A549 treated with Mapracorat at 1 μM for 4 hours (cell line): Measurements from ENCODE around the gene DNAH9. TPM values are rescaled to one million over a fixed set of nuclear protein-coding genes. Genes with fewer than 3 reads are reported as not detected.

Experiments used
- total RNA-seq: library from RNA; stranded (reverse); fragments of 200-300 nt; extraction: Qiagen RNA extraction; gene quantifications from 5 replicates; pipeline ENCODE4 v1.2.3, GENCODE V29; 2022

Gene DNAH9, protein sequence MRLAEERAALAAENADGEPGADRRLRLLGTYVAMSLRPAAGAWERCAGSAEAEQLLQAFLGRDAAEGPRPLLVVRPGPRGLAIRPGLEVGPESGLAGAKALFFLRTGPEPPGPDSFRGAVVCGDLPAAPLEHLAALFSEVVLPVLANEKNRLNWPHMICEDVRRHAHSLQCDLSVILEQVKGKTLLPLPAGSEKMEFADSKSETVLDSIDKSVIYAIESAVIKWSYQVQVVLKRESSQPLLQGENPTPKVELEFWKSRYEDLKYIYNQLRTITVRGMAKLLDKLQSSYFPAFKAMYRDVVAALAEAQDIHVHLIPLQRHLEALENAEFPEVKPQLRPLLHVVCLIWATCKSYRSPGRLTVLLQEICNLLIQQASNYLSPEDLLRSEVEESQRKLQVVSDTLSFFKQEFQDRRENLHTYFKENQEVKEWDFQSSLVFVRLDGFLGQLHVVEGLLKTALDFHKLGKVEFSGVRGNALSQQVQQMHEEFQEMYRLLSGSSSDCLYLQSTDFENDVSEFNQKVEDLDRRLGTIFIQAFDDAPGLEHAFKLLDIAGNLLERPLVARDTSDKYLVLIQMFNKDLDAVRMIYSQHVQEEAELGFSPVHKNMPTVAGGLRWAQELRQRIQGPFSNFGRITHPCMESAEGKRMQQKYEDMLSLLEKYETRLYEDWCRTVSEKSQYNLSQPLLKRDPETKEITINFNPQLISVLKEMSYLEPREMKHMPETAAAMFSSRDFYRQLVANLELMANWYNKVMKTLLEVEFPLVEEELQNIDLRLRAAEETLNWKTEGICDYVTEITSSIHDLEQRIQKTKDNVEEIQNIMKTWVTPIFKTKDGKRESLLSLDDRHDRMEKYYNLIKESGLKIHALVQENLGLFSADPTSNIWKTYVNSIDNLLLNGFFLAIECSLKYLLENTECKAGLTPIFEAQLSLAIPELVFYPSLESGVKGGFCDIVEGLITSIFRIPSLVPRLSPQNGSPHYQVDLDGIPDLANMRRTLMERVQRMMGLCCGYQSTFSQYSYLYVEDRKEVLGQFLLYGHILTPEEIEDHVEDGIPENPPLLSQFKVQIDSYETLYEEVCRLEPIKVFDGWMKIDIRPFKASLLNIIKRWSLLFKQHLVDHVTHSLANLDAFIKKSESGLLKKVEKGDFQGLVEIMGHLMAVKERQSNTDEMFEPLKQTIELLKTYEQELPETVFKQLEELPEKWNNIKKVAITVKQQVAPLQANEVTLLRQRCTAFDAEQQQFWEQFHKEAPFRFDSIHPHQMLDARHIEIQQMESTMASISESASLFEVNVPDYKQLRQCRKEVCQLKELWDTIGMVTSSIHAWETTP (N-terminal part only)
- total RNA-seq: 0.01 TPM in 1 of 5 replicates, not detected in the others

DNA sequence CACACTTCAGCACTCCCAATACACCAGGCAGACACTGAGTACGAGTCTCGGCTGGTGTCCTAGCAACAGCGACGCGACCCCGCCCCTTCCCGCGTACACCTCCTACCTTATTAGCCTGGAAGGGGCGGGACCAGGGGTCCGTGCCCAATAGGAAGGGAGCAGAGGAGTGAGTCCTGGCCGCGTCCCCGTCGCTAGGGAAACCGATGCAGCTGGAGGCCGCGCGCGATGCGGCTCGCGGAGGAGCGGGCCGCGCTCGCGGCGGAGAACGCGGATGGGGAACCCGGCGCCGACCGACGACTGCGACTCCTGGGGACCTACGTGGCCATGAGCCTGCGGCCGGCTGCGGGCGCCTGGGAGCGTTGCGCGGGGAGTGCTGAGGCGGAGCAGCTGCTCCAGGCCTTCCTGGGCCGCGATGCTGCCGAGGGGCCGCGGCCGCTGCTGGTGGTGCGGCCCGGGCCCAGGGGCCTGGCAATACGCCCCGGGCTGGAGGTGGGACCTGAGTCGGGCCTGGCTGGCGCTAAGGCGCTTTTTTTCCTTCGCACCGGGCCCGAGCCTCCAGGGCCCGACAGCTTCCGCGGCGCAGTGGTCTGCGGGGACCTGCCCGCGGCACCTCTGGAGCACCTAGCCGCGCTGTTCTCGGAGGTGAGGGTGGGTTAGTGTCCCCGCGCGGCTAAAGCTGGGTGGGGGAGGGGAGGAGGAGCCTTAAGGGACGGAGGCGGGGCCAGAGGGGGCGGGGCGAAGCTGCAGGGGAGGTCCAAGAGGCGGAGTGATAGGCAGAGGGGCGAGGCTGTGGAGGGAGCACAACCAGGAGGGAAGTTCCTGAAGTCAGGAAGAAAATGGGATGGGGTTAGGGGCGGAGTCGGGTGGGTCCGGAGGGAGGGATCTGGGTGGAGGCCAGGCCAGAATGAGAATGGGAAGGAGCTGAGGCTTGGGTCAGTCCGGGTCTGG lies at the start of gene DNAH9:
TSS of gene DNAH9 (plus strand) at position 197 of the 948 bp plus-strand sequence. CDS start at position 226, 29 bp downstream.

DNA sequence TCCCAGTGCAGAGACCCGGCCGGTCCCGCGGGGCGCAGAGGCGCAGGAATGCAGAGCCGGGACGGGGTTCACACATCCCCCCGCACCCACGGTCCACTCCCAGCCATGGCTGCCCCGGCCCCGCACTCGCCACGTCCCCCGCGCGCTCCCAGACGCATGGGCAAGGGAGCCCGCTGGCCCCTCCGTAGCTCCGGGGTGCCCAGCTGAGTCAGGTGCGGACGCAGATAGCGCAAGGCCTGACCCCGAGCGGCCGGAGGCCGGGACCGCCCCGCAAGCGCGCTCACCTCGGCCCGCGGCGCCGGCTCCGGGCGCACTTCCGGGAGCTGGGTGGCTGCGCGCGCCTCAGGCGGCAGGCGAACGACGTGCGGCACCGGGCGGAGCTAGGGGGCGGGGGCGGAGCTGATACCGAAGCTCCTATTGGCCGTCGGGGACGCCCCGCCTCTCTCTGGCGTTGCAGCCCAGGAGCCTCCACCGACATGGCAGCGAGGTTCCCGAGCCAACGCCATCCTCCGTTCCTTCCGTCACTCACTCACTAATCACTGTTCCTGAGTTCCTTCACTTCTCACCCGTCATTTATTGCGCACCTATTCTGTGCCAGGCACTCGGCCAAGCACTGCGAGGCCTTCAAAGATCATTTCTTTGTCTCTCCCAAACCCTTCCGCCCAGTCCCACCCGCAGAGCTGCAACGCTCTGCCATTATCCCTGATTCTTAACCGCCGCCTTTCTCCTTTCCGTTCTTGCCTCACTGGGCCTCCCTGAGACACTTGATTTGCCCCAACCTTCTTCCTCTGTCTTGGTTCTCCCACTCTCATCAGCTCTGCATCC lies 399.1 kb downstream of the DNAH9 start, which contains the start of gene ZNF18:
TSS of gene ZNF18 (minus strand) at position 329 of the 825 bp plus-strand sequence. CDS start 4,646 bp downstream, outside the sequence.

